ENCODE results near the gene PLK1. TPM values are rescaled to one million over a fixed set of nuclear protein-coding genes. Genes with fewer than 3 reads are reported as not detected.

Gene PLK1
- total RNA-seq, 2 donors from 2014 or later, result 76.7 to 118 TPM

DNA sequence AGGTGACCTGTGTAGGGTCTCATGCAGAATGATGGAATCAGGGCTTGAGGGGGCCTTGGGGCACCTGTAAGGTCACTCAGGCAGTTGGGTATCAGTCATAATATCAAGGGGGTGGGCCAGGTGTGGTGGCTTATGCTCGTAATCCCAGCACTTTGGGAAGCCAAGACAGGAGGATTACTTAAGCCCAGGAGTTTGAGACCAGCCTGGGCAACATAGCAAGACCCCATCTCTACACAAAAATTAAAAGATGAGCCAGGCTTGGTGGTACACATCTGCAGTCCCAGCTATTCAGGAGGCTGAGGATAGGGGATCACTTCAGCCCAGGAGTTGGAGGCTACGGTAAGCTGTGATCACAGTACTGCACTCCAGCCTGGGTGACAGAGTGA, 26.8 kb downstream of the PLK1 start:
- Histone ChIP-seq H3K9ac (ENCODE audit: extremely low read depth, low read length, poor library complexity, severe bottlenecking) (no peak overlapping the region), H3K4me3 (ENCODE audit: low read length) (no peak overlapping the region), H3K9me3 (ENCODE audit: control insufficient read depth, low read length) (no peaks in the 10 kb centered on the region), H3K27me3 (ENCODE audit: control insufficient read depth, insufficient read depth, low read length, poor library complexity, severe bottlenecking) (no peaks in the 10 kb centered on the region), H3K27ac (ENCODE audit: low read depth, low read length) (no peak overlapping the region), H3K4me1 (ENCODE audit: control insufficient read depth, insufficient read depth, low read length) (no peaks in the 10 kb centered on the region), H3K36me3 (ENCODE audit: control insufficient read depth, insufficient read depth, low read length) (no peaks in the 10 kb centered on the region)
- 85% methylated on average over 2 of the region's 2 CpGs; no CpG with 5 or more reads in 1 of the 2 experiments for WGBS, 2 experiments (ENCODE audit: insufficient coverage in 1 of 2, insufficient read length in 1 of 2)
- Mint-ChIP-seq H3K4me1 (peaks cover 3% of the 10 kb centered on the region), H3K4me3 (no peak overlapping the region), H3K9me3 (peaks cover 17% of the 10 kb centered on the region), H3K27ac (no peak overlapping the region), H3K27me3 (ENCODE audit: insufficient read depth) (peaks cover 21% of the 10 kb centered on the region), H3K36me3 (ENCODE audit: low read depth) (no peaks in the 10 kb centered on the region)
- TF ChIP-seq, protein P1, sequence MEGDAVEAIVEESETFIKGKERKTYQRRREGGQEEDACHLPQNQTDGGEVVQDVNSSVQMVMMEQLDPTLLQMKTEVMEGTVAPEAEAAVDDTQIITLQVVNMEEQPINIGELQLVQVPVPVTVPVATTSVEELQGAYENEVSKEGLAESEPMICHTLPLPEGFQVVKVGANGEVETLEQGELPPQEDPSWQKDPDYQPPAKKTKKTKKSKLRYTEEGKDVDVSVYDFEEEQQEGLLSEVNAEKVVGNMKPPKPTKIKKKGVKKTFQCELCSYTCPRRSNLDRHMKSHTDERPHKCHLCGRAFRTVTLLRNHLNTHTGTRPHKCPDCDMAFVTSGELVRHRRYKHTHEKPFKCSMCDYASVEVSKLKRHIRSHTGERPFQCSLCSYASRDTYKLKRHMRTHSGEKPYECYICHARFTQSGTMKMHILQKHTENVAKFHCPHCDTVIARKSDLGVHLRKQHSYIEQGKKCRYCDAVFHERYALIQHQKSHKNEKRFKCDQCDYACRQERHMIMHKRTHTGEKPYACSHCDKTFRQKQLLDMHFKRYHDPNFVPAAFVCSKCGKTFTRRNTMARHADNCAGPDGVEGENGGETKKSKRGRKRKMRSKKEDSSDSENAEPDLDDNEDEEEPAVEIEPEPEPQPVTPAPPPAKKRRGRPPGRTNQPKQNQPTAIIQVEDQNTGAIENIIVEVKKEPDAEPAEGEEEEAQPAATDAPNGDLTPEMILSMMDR (conservative IDR thresholded peaks at IDR 0.05), result no peak
- no peak for DNase-seq

DNA sequence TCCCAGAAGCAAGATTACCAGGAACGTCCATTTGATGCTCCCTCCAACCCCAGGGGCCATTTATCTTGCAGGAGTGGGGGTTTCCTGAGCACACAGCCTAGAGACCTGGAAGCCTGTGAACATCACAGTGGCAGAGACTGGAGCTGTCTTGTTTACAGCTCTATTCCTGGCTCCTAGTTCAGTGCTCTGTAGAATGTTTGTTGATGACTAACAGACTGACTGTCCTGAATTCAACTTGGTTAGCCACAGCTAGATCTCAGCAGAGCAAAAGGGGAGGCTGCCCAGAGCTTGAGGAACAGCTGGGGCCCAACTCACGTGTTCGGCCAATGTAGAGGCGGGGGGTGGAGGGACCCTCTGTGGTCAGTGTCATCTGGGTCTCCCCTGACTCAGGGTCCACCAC, 27.8 kb downstream of the PLK1 start:
- TF ChIP-seq, protein P1 (conservative IDR thresholded peaks at IDR 0.05), result no peak
- H3K27ac ChIP-seq (ENCODE audit: low read depth, low read length), result no peak overlapping the region
- H3K36me3 ChIP-seq (ENCODE audit: control insufficient read depth, insufficient read depth, low read length), result no peaks in the 10 kb centered on the region
- no peak for DNase-seq
- no peaks in the 10 kb centered on the region for H3K9me3 ChIP-seq (ENCODE audit: control insufficient read depth, low read length)
- Mint-ChIP-seq H3K9me3 (peaks cover 17% of the 10 kb centered on the region), H3K27ac (no peak overlapping the region), H3K36me3 (ENCODE audit: low read depth) (no peaks in the 10 kb centered on the region), H3K4me1 (no peaks in the 10 kb centered on the region), H3K27me3 (ENCODE audit: insufficient read depth) (peaks cover 30% of the 10 kb centered on the region), H3K4me3 (no peak overlapping the region)
- no peak overlapping the region for H3K9ac ChIP-seq (ENCODE audit: extremely low read depth, low read length, poor library complexity, severe bottlenecking)
- 91 to 95% methylated on average over 4 of the region's 4 CpGs for WGBS, 2 experiments (ENCODE audit: insufficient coverage in 1 of 2, insufficient read length in 1 of 2)
- H3K4me3 ChIP-seq (ENCODE audit: low read length), result no peak overlapping the region
- H3K4me1 ChIP-seq (ENCODE audit: control insufficient read depth, insufficient read depth, low read length), result no peaks in the 10 kb centered on the region
- H3K27me3 ChIP-seq (ENCODE audit: control insufficient read depth, insufficient read depth, low read length, poor library complexity, severe bottlenecking), result no peaks in the 10 kb centered on the region

DNA sequence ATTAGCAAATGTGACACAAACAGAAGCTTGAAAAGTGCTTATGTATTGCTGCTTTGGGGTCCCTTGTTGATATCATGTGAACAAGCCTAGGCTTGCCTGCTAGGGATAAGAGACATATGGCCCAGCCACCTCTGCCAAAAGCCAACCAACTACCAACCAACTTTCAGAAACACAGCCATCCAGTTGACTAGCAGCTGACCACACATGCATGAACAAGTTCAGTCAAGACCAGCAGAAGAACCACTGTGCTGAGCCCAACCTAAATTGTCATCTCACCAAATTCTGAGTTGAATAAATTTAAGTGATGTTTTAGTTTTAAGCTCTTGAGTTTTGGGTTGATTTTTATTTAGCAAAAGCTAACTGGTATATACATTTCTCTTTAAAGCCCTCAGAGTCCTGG, 30.8 kb downstream of the PLK1 start:
- peaks cover 8% of the 10 kb centered on the region for H3K9me3 Mint-ChIP-seq
- no peak overlapping the region for H3K27ac Mint-ChIP-seq
- no peak overlapping the region for H3K4me3 ChIP-seq (ENCODE audit: low read length)
- TF ChIP-seq, protein P1 (conservative IDR thresholded peaks at IDR 0.05), result no peak
- H3K27ac ChIP-seq (ENCODE audit: low read depth, low read length), result no peak overlapping the region
- no peaks in the 10 kb centered on the region for H3K27me3 ChIP-seq (ENCODE audit: control insufficient read depth, insufficient read depth, low read length, poor library complexity, severe bottlenecking)
- peaks cover 4% of the 10 kb centered on the region for H3K4me1 Mint-ChIP-seq
- no peaks in the 10 kb centered on the region for H3K9me3 ChIP-seq (ENCODE audit: control insufficient read depth, low read length)
- DNase-seq, result no peak
- H3K4me1 ChIP-seq (ENCODE audit: control insufficient read depth, insufficient read depth, low read length), result no peaks in the 10 kb centered on the region
- no peak overlapping the region for H3K9ac ChIP-seq (ENCODE audit: extremely low read depth, low read length, poor library complexity, severe bottlenecking)
- no peaks in the 10 kb centered on the region for H3K36me3 ChIP-seq (ENCODE audit: control insufficient read depth, insufficient read depth, low read length)
- H3K36me3 Mint-ChIP-seq (ENCODE audit: low read depth), result no peaks in the 10 kb centered on the region
- no peak overlapping the region for H3K4me3 Mint-ChIP-seq
- peaks cover 51% of the 10 kb centered on the region for H3K27me3 Mint-ChIP-seq (ENCODE audit: insufficient read depth)
